HG03558 (cell line): ENCODE measurements around the gene ELANE.
"Not testable (repeated sequence)": the region's sequence is repeated elsewhere in the genome, so short reads cannot be mapped to it uniquely, and the experiment has no call there.

Experiments
- ATAC-seq: cut with Tn5 transposase; IDR thresholded peaks from one replicate; pipeline ENCODE4 v1.9.1; 2021; ENCODE audit warnings: moderate number of reproducible peaks; ENCODE audit not compliant: unreplicated experiment; ENCODE audit errors: extremely low read depth

The ELANE gene

GRCh38 chr19:891421-892200 lies 39.5 kb downstream of the ELANE start:
- ATAC-seq = not testable (repeated sequence)

GRCh38 chr19:892243-892893 lies 40.3 kb downstream of the ELANE start:
- ATAC-seq = no peak

- peak; percentile 58 for ATAC-seq
Observed at GRCh38 chr19:892894-893689, 41.0 kb downstream of the ELANE start, which contains the start of the genes MED16 and RNU6-9. MED16 (minus strand) TSS chr19:893187; CDS start chr19:891131, 2,056 bp downstream. RNU6-9 (plus strand) TSS chr19:893484.

- ATAC-seq = no peak
Observed at GRCh38 chr19:896434-896833, 44.3 kb downstream of the ELANE start.

GRCh38 chr19:896999-897398 lies 44.9 kb downstream of the ELANE start:
- ATAC-seq = no peak

GRCh38 chr19:897442-898039 lies 45.4 kb downstream of the ELANE start:
- ATAC-seq = no peak

GRCh38 chr19:898663-899062 lies 46.6 kb downstream of the ELANE start:
- no peak for ATAC-seq

GRCh38 chr19:899336-900042 lies 47.4 kb downstream of the ELANE start:
- no peak for ATAC-seq

- no peak for ATAC-seq
Observed at GRCh38 chr19:900043-900301, 47.9 kb downstream of the ELANE start.

- no peak for ATAC-seq
Observed at GRCh38 chr19:900302-901111, 48.4 kb downstream of the ELANE start.

GRCh38 chr19:901216-902092 lies 49.4 kb downstream of the ELANE start:
- ATAC-seq = no peak

- ATAC-seq = no peak
Observed at GRCh38 chr19:902093-902370, 49.9 kb downstream of the ELANE start.

GRCh38 chr19:902446-903226 lies 50.5 kb downstream of the ELANE start:
- no peak for ATAC-seq

- ATAC-seq = no peak
Observed at GRCh38 chr19:903266-903797, 51.2 kb downstream of the ELANE start.

GRCh38 chr19:904545-904944 lies 52.4 kb downstream of the ELANE start:
- no peak for ATAC-seq
